ENCODE data around the gene NLRP10.
A peak's percentile ranks its signal among the peaks of the same experiment; 100 is the strongest.
"Not testable (repeated sequence)": the region's sequence is repeated elsewhere in the genome, so short reads cannot be mapped to it uniquely, and the experiment has no call there.

Gene NLRP10

GRCh38 chr11:7965386-7965785 lies at the start of gene NLRP10:
Gene NLRP10 (minus strand): TSS chr11:7965447. CDS start chr11:7963495, 1,952 bp downstream.
- DNase-seq = no peak

DNA sequence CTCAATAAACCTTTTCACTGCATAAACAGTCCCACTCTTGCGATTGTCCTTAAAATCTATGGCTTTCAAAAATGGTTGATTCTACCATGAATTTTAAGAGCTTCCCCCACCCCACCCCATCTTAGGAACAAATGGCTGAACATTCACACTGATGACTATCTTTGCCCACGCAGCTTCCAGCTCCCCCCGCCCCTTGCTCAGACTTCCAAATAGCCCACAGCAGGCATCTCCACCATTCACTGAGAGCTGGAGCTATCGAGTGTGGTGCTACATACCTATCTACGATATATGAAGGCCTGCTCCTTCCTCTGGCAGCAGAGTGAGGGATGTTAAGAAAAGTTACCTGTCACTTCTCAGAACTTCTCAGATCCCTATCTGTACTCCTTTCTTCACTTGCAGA lies 48.6 kb upstream of the NLRP10 start:
- DNase-seq = no peak

GRCh38 chr11:8011981-8012444 lies 46.8 kb upstream of the NLRP10 start:
- DNase-seq = no peak

- no peak for DNase-seq
Observed at GRCh38 chr11:8011371-8011770, 46.1 kb upstream of the NLRP10 start.

- no peak for DNase-seq
Observed at GRCh38 chr11:8009856-8010255, 44.6 kb upstream of the NLRP10 start.

- no peak for DNase-seq
Observed at GRCh38 chr11:8008212-8008611, 43.0 kb upstream of the NLRP10 start.

GRCh38 chr11:8006349-8006977 lies 41.2 kb upstream of the NLRP10 start:
- peak in 1 of 2 experiments; percentile 15 for DNase-seq

DNA sequence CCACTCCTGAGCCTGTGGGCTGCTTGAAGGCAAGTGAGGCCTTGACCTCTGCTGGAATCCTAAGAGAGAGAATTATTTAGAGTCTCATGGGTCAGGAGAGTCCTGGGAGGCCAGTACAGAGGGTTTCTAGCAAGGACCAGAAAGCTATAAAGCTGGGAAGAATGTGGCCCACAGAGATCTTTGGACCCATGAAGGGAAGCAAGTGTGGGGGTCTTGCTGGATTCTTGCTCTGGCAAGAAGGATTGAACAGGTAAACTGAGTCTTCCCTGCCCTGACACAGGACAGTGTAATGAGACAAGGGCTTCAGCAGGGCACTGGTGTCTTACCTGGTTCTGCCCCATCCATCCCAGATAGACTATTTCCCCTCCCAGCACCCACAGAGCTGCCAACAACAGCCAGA lies 40.3 kb upstream of the NLRP10 start:
- no peak for DNase-seq

- DNase-seq = no peak
Observed at GRCh38 chr11:8004008-8004407, 38.8 kb upstream of the NLRP10 start.

- no peak for DNase-seq
Observed at GRCh38 chr11:8003187-8003586, 37.9 kb upstream of the NLRP10 start.

DNA sequence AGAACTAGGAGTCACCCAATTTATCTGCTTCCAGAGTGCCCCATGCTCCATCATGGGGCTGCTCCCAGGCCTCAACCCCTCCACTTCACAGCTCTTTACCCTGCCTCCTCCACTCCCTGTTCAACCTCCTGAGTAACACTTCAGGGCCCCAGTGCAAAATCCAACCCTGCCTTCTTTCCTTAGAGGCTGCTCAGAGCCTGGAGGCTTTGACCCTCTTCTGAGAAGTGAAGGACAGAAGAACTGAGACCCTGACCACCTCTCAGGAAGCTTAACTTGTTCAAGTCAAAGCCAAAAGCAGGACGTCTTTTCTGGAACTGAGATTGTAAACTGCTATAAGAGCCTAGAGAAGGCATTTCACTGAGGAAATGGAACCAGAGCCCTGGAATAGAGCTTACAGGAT lies 37.4 kb upstream of the NLRP10 start:
- no peak for DNase-seq

GRCh38 chr11:8000390-8000789 lies 35.1 kb upstream of the NLRP10 start:
- no peak for DNase-seq

- no peak for DNase-seq
Observed at GRCh38 chr11:7999795-8000194, 34.5 kb upstream of the NLRP10 start.

DNA sequence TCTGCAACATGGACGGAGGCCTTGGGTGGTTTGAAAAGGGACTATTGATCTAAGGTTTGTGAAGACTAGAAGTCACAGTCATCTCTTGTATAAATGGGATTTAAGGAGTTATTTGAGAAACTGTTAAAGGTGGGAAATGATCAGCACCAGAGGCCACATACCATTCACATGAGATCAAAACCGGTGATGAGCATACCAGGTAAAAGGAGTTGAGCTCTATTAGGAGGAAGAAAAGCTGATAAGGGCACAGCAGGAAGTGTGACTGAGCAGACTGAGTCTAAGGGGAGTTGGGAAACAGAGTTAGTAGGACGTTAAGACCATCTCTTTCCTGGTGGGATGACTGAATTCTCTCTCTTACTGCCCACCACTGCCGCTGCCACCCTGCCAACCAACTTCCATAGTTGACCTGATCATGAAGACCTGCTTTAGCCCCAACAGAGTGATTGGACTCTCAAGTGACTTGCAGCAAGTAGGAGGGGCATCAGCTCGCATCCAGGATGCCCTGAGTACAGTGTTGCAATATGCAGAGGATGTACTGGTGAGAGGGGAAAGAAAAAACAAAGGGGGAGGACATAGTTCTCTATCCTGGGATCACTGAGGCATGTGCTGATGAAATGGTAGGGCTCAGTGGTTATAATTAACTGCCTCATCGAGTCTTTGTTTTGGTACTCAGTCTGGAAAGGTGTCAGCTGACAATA lies 29.5 kb upstream of the NLRP10 start:
- DNase-seq = no peak

DNA sequence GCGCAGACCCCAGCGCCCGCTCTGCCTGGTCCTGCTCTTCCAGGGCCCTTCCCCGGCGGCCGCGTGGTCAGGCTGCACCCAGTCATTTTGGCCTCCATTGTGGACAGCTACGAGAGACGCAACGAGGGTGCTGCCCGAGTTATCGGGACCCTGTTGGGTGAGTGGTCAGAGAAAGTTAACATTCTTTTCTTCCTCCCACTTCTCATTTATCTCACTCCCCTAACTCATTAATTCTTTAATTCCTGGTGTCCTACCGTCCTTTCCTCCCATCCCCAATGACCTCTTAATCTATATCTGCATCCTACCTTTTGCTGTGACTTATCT lies 22.3 kb upstream of the NLRP10 start:
- DNase-seq = not testable (repeated sequence)

GRCh38 chr11:7986768-7987559 lies 21.7 kb upstream of the NLRP10 start, which contains the start of gene EIF3F:
Gene EIF3F (plus strand): TSS chr11:7987337. CDS start chr11:7987353, 16 bp downstream.
- peak; percentile 96 for DNase-seq

GRCh38 chr11:7983832-7984590 lies 18.8 kb upstream of the NLRP10 start:
- no peak for DNase-seq

GRCh38 chr11:7982582-7983119 lies 17.4 kb upstream of the NLRP10 start:
- no peak for DNase-seq

GRCh38 chr11:7981619-7982157 lies 16.4 kb upstream of the NLRP10 start:
- no peak for DNase-seq

GRCh38 chr11:7977232-7977917 lies 12.1 kb upstream of the NLRP10 start:
- DNase-seq = no peak

GRCh38 chr11:7974668-7975067 lies 9.4 kb upstream of the NLRP10 start:
- DNase-seq = no peak

GRCh38 chr11:7973011-7973410 lies 7.8 kb upstream of the NLRP10 start:
- DNase-seq = no peak
